ENCODE measurements around the gene ARL6IP6. TPM values are rescaled to one million over a fixed set of nuclear protein-coding genes. Genes with fewer than 3 reads are reported as not detected.

ARL6IP6 gene
- total and polyA plus RNA-seq, 2 experiments from 2014 or later = 49.1 to 65.4 TPM

GRCh38 chr2:152782171-152782570, 63.8 kb downstream of the ARL6IP6 start:
- H3K4me2 ChIP-seq = no peak overlapping the region
- peaks cover 11% of the 10 kb centered on the region; the same call in 1 of the 3 replicates for H3K36me3 Mint-ChIP-seq (ENCODE audit: low read depth)
- H4K20me1 ChIP-seq (replicated peaks; ENCODE audit: insufficient read depth) = no peaks in the 10 kb centered on the region
- no peaks in the 10 kb centered on the region; the same call in 1 of the 2 replicates for H3K36me3 ChIP-seq (ENCODE audit: insufficient read depth)
- H3K4me3 ChIP-seq = no peak overlapping the region
- no peaks in the 10 kb centered on the region for H3K27me3 Mint-ChIP-seq (ENCODE audit: insufficient read depth, low read depth, poor library complexity)
- H3K27ac Mint-ChIP-seq = no peak overlapping the region
- H3K9me3 Mint-ChIP-seq = peaks cover 18% of the 10 kb centered on the region
- no peak overlapping the region for H2AFZ ChIP-seq
- no peaks in the 10 kb centered on the region for H3K27me3 ChIP-seq (ENCODE audit: insufficient read depth)
- no peaks in the 10 kb centered on the region for H3K4me1 ChIP-seq (ENCODE audit: insufficient read depth)
- no peaks in the 10 kb centered on the region for H3K79me2 ChIP-seq (replicated peaks; ENCODE audit: insufficient read depth)
- no peak overlapping the region for H3K27ac ChIP-seq (ENCODE audit: low read depth)
- ATAC-seq (no peak), DNase-seq (ENCODE audit: low spot score) (no peak)
- no peaks in the 10 kb centered on the region for H3F3A ChIP-seq (replicated peaks; ENCODE audit: low read depth)
- H3K4me1 Mint-ChIP-seq = no peaks in the 10 kb centered on the region
- no peaks in the 10 kb centered on the region for H3K9me2 ChIP-seq (ENCODE audit: insufficient read depth)
- TF ChIP-seq, protein P1, sequence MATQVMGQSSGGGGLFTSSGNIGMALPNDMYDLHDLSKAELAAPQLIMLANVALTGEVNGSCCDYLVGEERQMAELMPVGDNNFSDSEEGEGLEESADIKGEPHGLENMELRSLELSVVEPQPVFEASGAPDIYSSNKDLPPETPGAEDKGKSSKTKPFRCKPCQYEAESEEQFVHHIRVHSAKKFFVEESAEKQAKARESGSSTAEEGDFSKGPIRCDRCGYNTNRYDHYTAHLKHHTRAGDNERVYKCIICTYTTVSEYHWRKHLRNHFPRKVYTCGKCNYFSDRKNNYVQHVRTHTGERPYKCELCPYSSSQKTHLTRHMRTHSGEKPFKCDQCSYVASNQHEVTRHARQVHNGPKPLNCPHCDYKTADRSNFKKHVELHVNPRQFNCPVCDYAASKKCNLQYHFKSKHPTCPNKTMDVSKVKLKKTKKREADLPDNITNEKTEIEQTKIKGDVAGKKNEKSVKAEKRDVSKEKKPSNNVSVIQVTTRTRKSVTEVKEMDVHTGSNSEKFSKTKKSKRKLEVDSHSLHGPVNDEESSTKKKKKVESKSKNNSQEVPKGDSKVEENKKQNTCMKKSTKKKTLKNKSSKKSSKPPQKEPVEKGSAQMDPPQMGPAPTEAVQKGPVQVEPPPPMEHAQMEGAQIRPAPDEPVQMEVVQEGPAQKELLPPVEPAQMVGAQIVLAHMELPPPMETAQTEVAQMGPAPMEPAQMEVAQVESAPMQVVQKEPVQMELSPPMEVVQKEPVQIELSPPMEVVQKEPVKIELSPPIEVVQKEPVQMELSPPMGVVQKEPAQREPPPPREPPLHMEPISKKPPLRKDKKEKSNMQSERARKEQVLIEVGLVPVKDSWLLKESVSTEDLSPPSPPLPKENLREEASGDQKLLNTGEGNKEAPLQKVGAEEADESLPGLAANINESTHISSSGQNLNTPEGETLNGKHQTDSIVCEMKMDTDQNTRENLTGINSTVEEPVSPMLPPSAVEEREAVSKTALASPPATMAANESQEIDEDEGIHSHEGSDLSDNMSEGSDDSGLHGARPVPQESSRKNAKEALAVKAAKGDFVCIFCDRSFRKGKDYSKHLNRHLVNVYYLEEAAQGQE (IDR thresholded peaks at IDR 0.05; ENCODE audit: unreplicated experiment) = no peak
- TF ChIP-seq JUNB (IDR thresholded peaks at IDR 0.05; ENCODE audit: unreplicated experiment) (no peak), CREB1 (CRISPR knock-in tag; IDR thresholded peaks at IDR 0.05; ENCODE audit: low read depth) (no peak), ZNF114 (CRISPR knock-in tag; IDR thresholded peaks at IDR 0.05) (no peak), EZH2phosphoT487 (IDR thresholded peaks at IDR 0.05; ENCODE audit: unreplicated experiment) (no peak), EZH2 (IDR thresholded peaks at IDR 0.05; ENCODE audit: low read depth, unreplicated experiment) (no peak), NANOG (IDR thresholded peaks at IDR 0.05; ENCODE audit: borderline replicate concordance) (no peak), STAT1 (IDR thresholded peaks at IDR 0.05; ENCODE audit: unreplicated experiment) (no peak), ZNF331 (CRISPR knock-in tag; IDR thresholded peaks at IDR 0.05; ENCODE audit: low read depth) (no peak), POLR2AphosphoS5 (IDR thresholded peaks at IDR 0.05; ENCODE audit: low read depth) (no peak)
- TF ChIP-seq, protein P2, sequence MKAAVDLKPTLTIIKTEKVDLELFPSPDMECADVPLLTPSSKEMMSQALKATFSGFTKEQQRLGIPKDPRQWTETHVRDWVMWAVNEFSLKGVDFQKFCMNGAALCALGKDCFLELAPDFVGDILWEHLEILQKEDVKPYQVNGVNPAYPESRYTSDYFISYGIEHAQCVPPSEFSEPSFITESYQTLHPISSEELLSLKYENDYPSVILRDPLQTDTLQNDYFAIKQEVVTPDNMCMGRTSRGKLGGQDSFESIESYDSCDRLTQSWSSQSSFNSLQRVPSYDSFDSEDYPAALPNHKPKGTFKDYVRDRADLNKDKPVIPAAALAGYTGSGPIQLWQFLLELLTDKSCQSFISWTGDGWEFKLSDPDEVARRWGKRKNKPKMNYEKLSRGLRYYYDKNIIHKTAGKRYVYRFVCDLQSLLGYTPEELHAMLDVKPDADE (IDR thresholded peaks at IDR 0.05) = no peak
- TF ChIP-seq, protein P3, sequence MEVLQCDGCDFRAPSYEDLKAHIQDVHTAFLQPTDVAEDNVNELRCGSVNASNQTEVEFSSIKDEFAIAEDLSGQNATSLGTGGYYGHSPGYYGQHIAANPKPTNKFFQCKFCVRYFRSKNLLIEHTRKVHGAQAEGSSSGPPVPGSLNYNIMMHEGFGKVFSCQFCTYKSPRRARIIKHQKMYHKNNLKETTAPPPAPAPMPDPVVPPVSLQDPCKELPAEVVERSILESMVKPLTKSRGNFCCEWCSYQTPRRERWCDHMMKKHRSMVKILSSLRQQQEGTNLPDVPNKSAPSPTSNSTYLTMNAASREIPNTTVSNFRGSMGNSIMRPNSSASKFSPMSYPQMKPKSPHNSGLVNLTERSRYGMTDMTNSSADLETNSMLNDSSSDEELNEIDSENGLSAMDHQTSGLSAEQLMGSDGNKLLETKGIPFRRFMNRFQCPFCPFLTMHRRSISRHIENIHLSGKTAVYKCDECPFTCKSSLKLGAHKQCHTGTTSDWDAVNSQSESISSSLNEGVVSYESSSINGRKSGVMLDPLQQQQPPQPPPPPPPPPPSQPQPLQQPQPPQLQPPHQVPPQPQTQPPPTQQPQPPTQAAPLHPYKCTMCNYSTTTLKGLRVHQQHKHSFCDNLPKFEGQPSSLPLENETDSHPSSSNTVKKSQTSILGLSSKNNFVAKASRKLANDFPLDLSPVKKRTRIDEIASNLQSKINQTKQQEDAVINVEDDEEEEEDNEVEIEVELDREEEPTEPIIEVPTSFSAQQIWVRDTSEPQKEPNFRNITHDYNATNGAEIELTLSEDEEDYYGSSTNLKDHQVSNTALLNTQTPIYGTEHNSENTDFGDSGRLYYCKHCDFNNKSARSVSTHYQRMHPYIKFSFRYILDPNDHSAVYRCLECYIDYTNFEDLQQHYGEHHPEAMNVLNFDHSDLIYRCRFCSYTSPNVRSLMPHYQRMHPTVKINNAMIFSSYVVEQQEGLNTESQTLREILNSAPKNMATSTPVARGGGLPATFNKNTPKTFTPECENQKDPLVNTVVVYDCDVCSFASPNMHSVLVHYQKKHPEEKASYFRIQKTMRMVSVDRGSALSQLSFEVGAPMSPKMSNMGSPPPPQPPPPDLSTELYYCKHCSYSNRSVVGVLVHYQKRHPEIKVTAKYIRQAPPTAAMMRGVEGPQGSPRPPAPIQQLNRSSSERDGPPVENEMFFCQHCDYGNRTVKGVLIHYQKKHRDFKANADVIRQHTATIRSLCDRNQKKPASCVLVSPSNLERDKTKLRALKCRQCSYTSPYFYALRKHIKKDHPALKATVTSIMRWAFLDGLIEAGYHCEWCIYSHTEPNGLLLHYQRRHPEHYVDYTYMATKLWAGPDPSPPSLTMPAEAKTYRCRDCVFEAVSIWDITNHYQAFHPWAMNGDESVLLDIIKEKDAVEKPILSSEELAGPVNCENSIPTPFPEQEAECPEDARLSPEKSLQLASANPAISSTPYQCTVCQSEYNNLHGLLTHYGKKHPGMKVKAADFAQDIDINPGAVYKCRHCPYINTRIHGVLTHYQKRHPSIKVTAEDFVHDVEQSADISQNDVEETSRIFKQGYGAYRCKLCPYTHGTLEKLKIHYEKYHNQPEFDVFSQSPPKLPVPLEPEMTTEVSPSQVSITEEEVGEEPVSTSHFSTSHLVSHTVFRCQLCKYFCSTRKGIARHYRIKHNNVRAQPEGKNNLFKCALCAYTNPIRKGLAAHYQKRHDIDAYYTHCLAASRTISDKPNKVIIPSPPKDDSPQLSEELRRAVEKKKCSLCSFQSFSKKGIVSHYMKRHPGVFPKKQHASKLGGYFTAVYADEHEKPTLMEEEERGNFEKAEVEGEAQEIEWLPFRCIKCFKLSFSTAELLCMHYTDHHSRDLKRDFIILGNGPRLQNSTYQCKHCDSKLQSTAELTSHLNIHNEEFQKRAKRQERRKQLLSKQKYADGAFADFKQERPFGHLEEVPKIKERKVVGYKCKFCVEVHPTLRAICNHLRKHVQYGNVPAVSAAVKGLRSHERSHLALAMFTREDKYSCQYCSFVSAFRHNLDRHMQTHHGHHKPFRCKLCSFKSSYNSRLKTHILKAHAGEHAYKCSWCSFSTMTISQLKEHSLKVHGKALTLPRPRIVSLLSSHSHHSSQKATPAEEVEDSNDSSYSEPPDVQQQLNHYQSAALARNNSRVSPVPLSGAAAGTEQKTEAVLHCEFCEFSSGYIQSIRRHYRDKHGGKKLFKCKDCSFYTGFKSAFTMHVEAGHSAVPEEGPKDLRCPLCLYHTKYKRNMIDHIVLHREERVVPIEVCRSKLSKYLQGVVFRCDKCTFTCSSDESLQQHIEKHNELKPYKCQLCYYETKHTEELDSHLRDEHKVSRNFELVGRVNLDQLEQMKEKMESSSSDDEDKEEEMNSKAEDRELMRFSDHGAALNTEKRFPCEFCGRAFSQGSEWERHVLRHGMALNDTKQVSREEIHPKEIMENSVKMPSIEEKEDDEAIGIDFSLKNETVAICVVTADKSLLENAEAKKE (CRISPR knock-in tag; IDR thresholded peaks at IDR 0.05) = no peak
- H3K4me3 Mint-ChIP-seq = no peak overlapping the region
